ENCODE measurements around the gene PRPSAP1. TPM values are rescaled to one million over a fixed set of nuclear protein-coding genes. Genes with fewer than 3 reads are reported as not detected.
A peak's percentile ranks its signal among the peaks of the same experiment; 100 is the strongest.

PRPSAP1 gene
- total and polyA plus RNA-seq, 4 donors, result 29.7 to 64.4 (median 46.2) TPM

GRCh38 chr17:76326306-76326705 lies 27.4 kb downstream of the PRPSAP1 start:
- intact Hi-C loops (cut with DNase I), result no loop called here
- Histone ChIP-seq H3K27ac (ENCODE audit: low read depth in 1 of 2, low read length in 2 of 2) (no peak overlapping the region), H3K9me3 (ENCODE audit: control insufficient read depth, low read length) (no peaks in the 10 kb centered on the region), H3K36me3 (ENCODE audit: control insufficient read depth in 1 of 2, insufficient read depth in 2 of 2, low read length in 1 of 2) (peaks cover 2 to 12% of the 10 kb centered on the region in 2 donors), H3K27me3 (ENCODE audit: control insufficient read depth in 1 of 2, insufficient read depth in 2 of 2, low read length in 1 of 2) (no peaks in the 10 kb centered on the region), H3K4me1 (ENCODE audit: control insufficient read depth in 1 of 2, insufficient read depth in 2 of 2, low read length in 2 of 2) (no peaks in the 10 kb centered on the region), H3K4me3 (ENCODE audit: low read length in 2 of 2) (no peak overlapping the region)
- no peak for ATAC-seq (ENCODE audit: low FRiP score)
- 96 to 100% methylated on average over 1 of the region's 1 CpG for WGBS, 2 donors
- no peak for DNase-seq

GRCh38 chr17:76318586-76318985 lies 35.1 kb downstream of the PRPSAP1 start:
- H3K9me3 ChIP-seq (ENCODE audit: control insufficient read depth, low read length), result no peaks in the 10 kb centered on the region
- ATAC-seq (ENCODE audit: low FRiP score), result no peak
- 85 to 88% methylated on average over 3 of the region's 3 CpGs for WGBS, 2 donors

GRCh38 chr17:76317535-76317934 lies 36.2 kb downstream of the PRPSAP1 start:
- 91 to 94% methylated on average over 2 of the region's 2 CpGs for WGBS, 2 donors
- Histone ChIP-seq H3K36me3 (ENCODE audit: control insufficient read depth in 1 of 2, insufficient read depth in 2 of 2, low read length in 1 of 2) (peaks cover 4 to 9% of the 10 kb centered on the region in 2 donors), H3K27me3 (ENCODE audit: control insufficient read depth in 1 of 2, insufficient read depth in 2 of 2, low read length in 1 of 2) (no peaks in the 10 kb centered on the region), H3K27ac (ENCODE audit: low read depth in 1 of 2, low read length in 2 of 2) (no peak overlapping the region), H3K9me3 (ENCODE audit: control insufficient read depth, low read length) (no peaks in the 10 kb centered on the region), H3K4me1 (ENCODE audit: control insufficient read depth in 1 of 2, insufficient read depth in 2 of 2, low read length in 2 of 2) (no peaks in the 10 kb centered on the region), H3K4me3 (ENCODE audit: low read length in 2 of 2) (no peak overlapping the region)
- DNase-seq, result no peak
- intact Hi-C loops (cut with DNase I), result no loop called here
- no peak for ATAC-seq (ENCODE audit: low FRiP score)

More at GRCh38 chr17:76318586-76318985, 35.1 kb downstream of the PRPSAP1 start:
- no peak overlapping the region for H3K27ac ChIP-seq (ENCODE audit: low read depth in 1 of 2, low read length in 2 of 2)
- DNase-seq, result no peak
- no peaks in the 10 kb centered on the region for H3K4me1 ChIP-seq (ENCODE audit: control insufficient read depth in 1 of 2, insufficient read depth in 2 of 2, low read length in 2 of 2)
- H3K4me3 ChIP-seq (ENCODE audit: low read length in 2 of 2), result no peak overlapping the region
- no peaks in the 10 kb centered on the region for H3K27me3 ChIP-seq (ENCODE audit: control insufficient read depth in 1 of 2, insufficient read depth in 2 of 2, low read length in 1 of 2)
- H3K36me3 ChIP-seq (ENCODE audit: control insufficient read depth in 1 of 2, insufficient read depth in 2 of 2, low read length in 1 of 2), result peaks cover 2 to 6% of the 10 kb centered on the region in 2 donors
- intact Hi-C loops (cut with DNase I), result no loop called here

DNA sequence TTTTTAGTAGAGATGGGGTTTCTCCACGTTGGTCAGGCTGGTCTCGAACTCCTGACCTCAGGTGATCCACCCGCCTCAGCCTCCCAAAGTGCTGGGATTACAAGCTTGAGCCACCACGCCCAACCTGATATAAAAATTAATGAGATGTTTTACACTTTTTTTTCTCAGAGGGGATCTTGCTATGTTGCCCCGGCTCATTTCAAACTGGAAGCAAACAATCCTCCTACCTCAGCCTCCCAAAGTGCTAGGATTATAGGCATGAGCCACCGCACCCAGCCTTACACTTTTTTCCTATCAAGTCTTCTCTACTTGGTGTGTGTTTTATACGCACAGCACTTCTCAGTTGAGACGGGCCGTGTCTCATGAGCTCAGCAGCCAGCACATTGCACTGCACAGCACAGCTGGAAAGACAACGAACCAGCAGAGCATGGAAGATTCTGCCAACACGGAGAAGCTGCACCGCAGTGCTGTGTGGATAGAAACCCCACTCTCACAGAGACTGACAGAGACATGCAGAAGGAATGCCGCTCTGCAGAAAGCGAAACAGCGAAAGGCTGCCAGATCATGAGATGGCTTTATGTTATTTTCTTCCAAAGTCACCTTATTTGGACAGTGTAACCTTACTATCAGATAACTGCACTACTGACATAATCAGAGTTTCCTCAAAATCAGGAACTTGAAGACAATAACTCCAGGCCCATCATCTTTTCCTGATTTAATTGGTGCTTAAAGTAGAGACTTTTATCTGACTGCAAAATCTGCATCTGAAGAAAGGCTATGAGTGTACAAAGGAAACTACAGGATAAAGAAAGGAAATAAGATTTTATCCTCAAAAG lies 39.1 kb downstream of the PRPSAP1 start:
- intact Hi-C loops (cut with DNase I), result no loop called here

GRCh38 chr17:76312735-76313134 lies 41.0 kb downstream of the PRPSAP1 start:
- intact Hi-C loops (cut with DNase I), result no loop called here
- DNase-seq (peak in 1 of 2 donors; percentile 17), ATAC-seq (ENCODE audit: low FRiP score) (no peak)
- H3K9me3 ChIP-seq (ENCODE audit: control insufficient read depth, low read length), result no peaks in the 10 kb centered on the region
- no peak overlapping the region for H3K4me3 ChIP-seq (ENCODE audit: low read length in 2 of 2)
- H3K4me1 ChIP-seq (ENCODE audit: control insufficient read depth in 1 of 2, insufficient read depth in 2 of 2, low read length in 2 of 2), result no peaks in the 10 kb centered on the region
- H3K36me3 ChIP-seq (ENCODE audit: control insufficient read depth in 1 of 2, insufficient read depth in 2 of 2, low read length in 1 of 2), result peaks cover 4 to 13% of the 10 kb centered on the region in 2 donors
- no peak overlapping the region for H3K27ac ChIP-seq (ENCODE audit: low read depth in 1 of 2, low read length in 2 of 2)
- H3K27me3 ChIP-seq (ENCODE audit: control insufficient read depth in 1 of 2, insufficient read depth in 2 of 2, low read length in 1 of 2), result no peaks in the 10 kb centered on the region
- 73 to 80% methylated on average over 9 of the region's 9 CpGs for WGBS, 2 donors

More for the DNA sequence above, 39.1 kb downstream of the PRPSAP1 start:
- DNase-seq (peak in 1 of 2 donors; percentile 28), ATAC-seq (ENCODE audit: low FRiP score) (peak; percentile 33)
- Histone ChIP-seq H3K27me3 (ENCODE audit: control insufficient read depth in 1 of 2, insufficient read depth in 2 of 2, low read length in 1 of 2) (no peaks in the 10 kb centered on the region), H3K9me3 (ENCODE audit: control insufficient read depth, low read length) (no peaks in the 10 kb centered on the region), H3K36me3 (ENCODE audit: control insufficient read depth in 1 of 2, insufficient read depth in 2 of 2, low read length in 1 of 2) (peaks cover 6 to 13% of the 10 kb centered on the region in 2 donors), H3K27ac (ENCODE audit: low read depth in 1 of 2, low read length in 2 of 2) (no peak overlapping the region), H3K4me1 (ENCODE audit: control insufficient read depth in 1 of 2, insufficient read depth in 2 of 2, low read length in 2 of 2) (no peaks in the 10 kb centered on the region), H3K4me3 (ENCODE audit: low read length in 2 of 2) (no peak overlapping the region)
- 92 to 94% methylated on average over 15 of the region's 15 CpGs for WGBS, 2 donors

DNA sequence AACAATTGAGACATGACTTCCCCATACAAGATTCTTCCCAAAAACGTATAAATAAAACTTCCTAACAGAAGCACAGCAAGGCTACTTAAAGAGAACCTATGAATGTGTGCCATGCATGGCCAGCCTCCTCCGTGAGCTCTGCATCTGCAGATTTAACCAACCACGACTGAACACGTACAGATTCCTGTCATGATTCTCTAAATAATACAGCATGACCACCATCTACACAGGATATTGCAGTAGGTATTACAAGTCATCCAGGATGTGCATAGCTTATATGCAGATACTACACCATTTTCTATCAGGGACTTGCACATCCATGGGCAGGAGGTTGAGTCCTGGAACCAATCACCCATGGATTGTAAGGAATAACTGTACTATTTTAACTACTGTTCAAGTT lies 44.3 kb downstream of the PRPSAP1 start:
- Histone ChIP-seq H3K27ac (ENCODE audit: low read depth in 1 of 2, low read length in 2 of 2) (no peak overlapping the region), H3K9me3 (ENCODE audit: control insufficient read depth, low read length) (no peaks in the 10 kb centered on the region), H3K27me3 (ENCODE audit: control insufficient read depth in 1 of 2, insufficient read depth in 2 of 2, low read length in 1 of 2) (no peaks in the 10 kb centered on the region), H3K4me3 (ENCODE audit: low read length in 2 of 2) (no peak overlapping the region), H3K4me1 (ENCODE audit: control insufficient read depth in 1 of 2, insufficient read depth in 2 of 2, low read length in 2 of 2) (no peaks in the 10 kb centered on the region), H3K36me3 (ENCODE audit: control insufficient read depth in 1 of 2, insufficient read depth in 2 of 2, low read length in 1 of 2) (peaks cover 4 to 15% of the 10 kb centered on the region in 2 donors)
- 86 to 88% methylated on average over 4 of the region's 4 CpGs for WGBS, 2 donors
- ATAC-seq (ENCODE audit: low FRiP score) (no peak), DNase-seq (peak in 1 of 2 donors; percentile 13)
- intact Hi-C loops (cut with DNase I), result loop anchor here in 1 of 2 donors (10.0 kb wide), 2 partner anchors 45 to 195 kb away; partner anchors contain the start of genes PRPSAP1 and RHBDF2

DNA sequence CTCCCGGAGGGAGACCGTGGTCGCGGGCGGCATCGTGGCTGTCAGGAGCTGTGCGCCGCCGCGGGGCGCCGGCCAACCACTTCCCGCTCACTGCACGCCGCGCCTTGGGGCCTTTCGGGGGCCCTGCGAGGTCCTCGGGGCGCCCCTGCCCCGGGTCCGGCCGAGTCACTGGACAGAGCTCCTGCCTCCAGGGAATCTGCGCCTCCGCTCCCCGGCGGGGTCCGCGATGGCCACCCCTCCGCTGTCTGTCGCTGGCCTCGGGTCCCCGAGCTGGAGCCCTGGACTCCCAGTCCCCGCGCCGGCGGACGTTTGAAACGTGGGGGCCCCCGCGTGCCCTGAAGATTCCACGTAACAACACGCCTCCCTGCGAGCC lies 45.8 kb downstream of the PRPSAP1 start, which contains the start of gene QRICH2:
Gene QRICH2, minus strand, starts transcription at position 311 of the 373 bp plus-strand sequence. Its CDS starts 278 bp downstream, at position 33.
- Histone ChIP-seq H3K9me3 (ENCODE audit: control insufficient read depth, low read length) (no peaks in the 10 kb centered on the region), H3K27me3 (ENCODE audit: control insufficient read depth in 1 of 2, insufficient read depth in 2 of 2, low read length in 1 of 2) (no peaks in the 10 kb centered on the region), H3K4me3 (ENCODE audit: low read length in 2 of 2) (no peak within 1 kb of the TSS), H3K27ac (ENCODE audit: low read depth in 1 of 2, low read length in 2 of 2) (no peak within 1 kb of the TSS), H3K4me1 (ENCODE audit: control insufficient read depth in 1 of 2, insufficient read depth in 2 of 2, low read length in 2 of 2) (no peaks in the 10 kb centered on the region), H3K36me3 (ENCODE audit: control insufficient read depth in 1 of 2, insufficient read depth in 2 of 2, low read length in 1 of 2) (peaks cover 4 to 8% of the 10 kb centered on the region in 2 donors)
- intact Hi-C loops (cut with DNase I), result loop anchor here in 1 of 2 donors (10.0 kb wide), 2 partner anchors 47 to 197 kb away; partner anchors contain the start of genes PRPSAP1 and RHBDF2
- WGBS, 2 donors, result 94 to 97% methylated on average over 31 to 44 of the region's 44 CpGs
- DNase-seq, result peak in 1 of 2 donors; percentile 68
- ATAC-seq (ENCODE audit: low FRiP score), result peak; percentile 26

GRCh38 chr17:76307299-76307965 lies 46.3 kb downstream of the PRPSAP1 start:
- WGBS, 2 donors, result 96 to 97% methylated on average over 58 of the region's 58 CpGs
- H3K4me1 ChIP-seq (ENCODE audit: control insufficient read depth in 1 of 2, insufficient read depth in 2 of 2, low read length in 2 of 2), result no peaks in the 10 kb centered on the region
- no peaks in the 10 kb centered on the region for H3K27me3 ChIP-seq (ENCODE audit: control insufficient read depth in 1 of 2, insufficient read depth in 2 of 2, low read length in 1 of 2)
- peak; percentile 16 for ATAC-seq (ENCODE audit: low FRiP score)
- no peak overlapping the region for H3K27ac ChIP-seq (ENCODE audit: low read depth in 1 of 2, low read length in 2 of 2)
- intact Hi-C loops (cut with DNase I), result loop anchor here in 1 of 2 donors (10.0 kb wide), 2 partner anchors 47 to 197 kb away; partner anchors contain the start of genes PRPSAP1 and RHBDF2
- peaks cover 4 to 7% of the 10 kb centered on the region in 2 donors for H3K36me3 ChIP-seq (ENCODE audit: control insufficient read depth in 1 of 2, insufficient read depth in 2 of 2, low read length in 1 of 2)
- H3K9me3 ChIP-seq (ENCODE audit: control insufficient read depth, low read length), result no peaks in the 10 kb centered on the region
- no peak overlapping the region for H3K4me3 ChIP-seq (ENCODE audit: low read length in 2 of 2)
- peak in 1 of 2 donors; percentile 75 for DNase-seq

Data from aorta (tissue), 5 donors.